Measurements from ENCODE around the gene SHROOM2. TPM values are rescaled to one million over a fixed set of nuclear protein-coding genes. Genes with fewer than 3 reads are reported as not detected.
A peak's percentile ranks its signal among the peaks of the same experiment; 100 is the strongest.

The SHROOM2 gene
- total RNA-seq, 1 donor, result 4.3 TPM

GRCh38 chrX:9845578-9845952 is 59.3 kb downstream of the SHROOM2 start:
- TF ChIP-seq, protein P1, sequence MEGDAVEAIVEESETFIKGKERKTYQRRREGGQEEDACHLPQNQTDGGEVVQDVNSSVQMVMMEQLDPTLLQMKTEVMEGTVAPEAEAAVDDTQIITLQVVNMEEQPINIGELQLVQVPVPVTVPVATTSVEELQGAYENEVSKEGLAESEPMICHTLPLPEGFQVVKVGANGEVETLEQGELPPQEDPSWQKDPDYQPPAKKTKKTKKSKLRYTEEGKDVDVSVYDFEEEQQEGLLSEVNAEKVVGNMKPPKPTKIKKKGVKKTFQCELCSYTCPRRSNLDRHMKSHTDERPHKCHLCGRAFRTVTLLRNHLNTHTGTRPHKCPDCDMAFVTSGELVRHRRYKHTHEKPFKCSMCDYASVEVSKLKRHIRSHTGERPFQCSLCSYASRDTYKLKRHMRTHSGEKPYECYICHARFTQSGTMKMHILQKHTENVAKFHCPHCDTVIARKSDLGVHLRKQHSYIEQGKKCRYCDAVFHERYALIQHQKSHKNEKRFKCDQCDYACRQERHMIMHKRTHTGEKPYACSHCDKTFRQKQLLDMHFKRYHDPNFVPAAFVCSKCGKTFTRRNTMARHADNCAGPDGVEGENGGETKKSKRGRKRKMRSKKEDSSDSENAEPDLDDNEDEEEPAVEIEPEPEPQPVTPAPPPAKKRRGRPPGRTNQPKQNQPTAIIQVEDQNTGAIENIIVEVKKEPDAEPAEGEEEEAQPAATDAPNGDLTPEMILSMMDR (IDR thresholded peaks at IDR 0.05; ENCODE audit: insufficient read depth, low read depth, low read length), result no peak
- peak; percentile 82 for DNase-seq (ENCODE audit: low read depth)
- H3K4me3 ChIP-seq (ENCODE audit: low read depth, low read length), result no peak overlapping the region

DNA sequence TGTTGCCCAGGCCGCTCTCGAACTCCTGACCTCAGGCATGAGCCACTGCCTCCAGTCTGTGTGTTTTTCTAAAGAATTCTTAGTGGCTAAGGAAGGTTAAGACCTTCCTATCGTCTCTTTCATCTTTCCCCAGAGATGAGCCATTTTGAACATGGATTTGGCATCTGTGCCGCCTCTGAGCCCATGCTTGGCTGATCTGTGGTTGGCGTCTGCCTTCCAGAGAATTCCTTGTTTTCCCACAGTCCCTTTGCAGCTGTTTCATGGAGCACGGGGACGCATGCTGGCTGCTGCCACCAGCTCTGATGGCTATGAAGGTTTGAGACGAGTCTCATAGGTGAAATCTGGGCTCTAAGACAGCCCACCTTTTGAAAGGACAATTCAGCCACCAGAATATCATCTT is 60.4 kb downstream of the SHROOM2 start:
- DNase-seq (ENCODE audit: low read depth), result peak; percentile 49
- TF ChIP-seq, protein P1 (IDR thresholded peaks at IDR 0.05; ENCODE audit: insufficient read depth, low read depth, low read length), result no peak
- H3K4me3 ChIP-seq (ENCODE audit: low read depth, low read length), result no peak overlapping the region

DNA sequence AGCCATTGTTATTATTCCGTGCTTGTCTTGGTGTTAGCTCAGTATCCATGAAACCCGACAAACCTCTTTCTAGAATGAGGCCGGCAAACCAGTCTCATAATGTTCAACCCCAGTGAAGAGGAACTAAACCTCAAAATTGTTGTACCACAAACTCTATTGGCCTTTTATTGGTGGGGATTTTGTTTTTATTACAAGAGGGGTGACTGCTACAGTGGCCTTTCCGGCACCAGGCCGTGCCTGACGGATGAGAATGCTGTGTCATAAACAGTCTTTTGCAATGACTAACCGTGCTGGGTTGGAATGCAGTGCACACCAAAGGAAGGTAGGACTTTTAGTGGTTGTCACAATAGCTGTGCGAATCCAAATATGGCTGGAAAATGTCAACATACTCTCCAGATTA is 60.8 kb downstream of the SHROOM2 start:
- DNase-seq (ENCODE audit: low read depth), result peak; percentile 79
- TF ChIP-seq, protein P1 (IDR thresholded peaks at IDR 0.05; ENCODE audit: insufficient read depth, low read depth, low read length), result no peak
- no peak overlapping the region for H3K4me3 ChIP-seq (ENCODE audit: low read depth, low read length)

DNA sequence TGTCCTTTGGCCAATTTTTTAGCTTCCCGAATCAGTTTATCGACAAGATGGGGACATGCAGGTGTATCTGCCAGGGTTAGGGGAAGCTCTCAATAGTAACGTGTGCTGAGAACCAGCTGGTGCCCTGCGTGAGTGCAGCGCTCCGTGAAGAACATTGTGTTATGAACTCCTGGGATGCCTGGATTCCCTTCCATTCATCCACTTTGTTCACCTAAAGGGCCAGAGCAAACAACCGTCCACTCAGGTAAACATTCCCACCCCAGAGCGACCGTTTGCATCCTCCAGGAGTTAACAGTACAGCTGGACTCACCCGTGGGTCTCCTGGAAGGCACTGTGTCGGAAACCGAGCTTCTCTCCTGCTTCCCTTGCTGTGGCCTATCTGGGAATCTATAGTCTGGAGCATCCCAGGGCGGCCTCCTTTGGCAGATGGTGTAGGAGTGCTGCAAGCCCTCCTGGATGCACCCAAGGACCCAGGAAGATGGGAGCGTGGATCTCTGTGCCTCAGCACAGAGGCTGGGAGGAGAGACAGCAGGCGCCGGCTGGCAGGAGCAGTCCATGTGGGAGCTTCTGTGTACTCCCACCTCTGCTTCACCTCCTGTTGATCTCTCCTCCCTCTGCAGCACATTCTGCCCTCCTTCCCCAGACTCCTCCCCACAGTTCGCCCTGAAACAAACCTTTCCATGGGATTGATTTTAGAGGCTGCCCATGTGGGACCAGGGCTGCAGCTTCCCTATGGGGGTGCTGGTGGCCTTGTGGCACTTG is 62.7 kb downstream of the SHROOM2 start:
- TF ChIP-seq, protein P1 (IDR thresholded peaks at IDR 0.05; ENCODE audit: insufficient read depth, low read depth, low read length), result no peak
- DNase-seq (ENCODE audit: low read depth), result no peak
- H3K4me3 ChIP-seq (ENCODE audit: low read depth, low read length), result no peak overlapping the region

DNA sequence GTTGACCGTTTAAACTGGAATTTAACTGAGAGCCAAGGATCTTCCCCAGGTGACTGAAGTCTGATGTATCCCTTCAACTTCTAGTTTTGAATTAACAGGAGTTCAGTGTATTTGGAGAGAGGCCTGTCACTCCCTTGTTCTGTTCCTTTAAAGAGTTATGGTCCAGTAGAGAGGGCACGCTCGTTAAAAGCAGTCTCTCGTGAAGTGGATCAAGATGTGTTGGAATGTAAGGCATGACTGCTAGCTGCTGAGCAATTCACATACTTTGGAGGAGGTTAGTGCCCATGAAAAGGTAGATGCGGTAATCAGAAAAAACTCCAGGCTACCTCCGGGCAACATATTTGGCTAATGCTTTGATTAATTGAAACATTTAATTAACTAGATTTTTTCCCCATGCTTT is 65.7 kb downstream of the SHROOM2 start:
- TF ChIP-seq, protein P1 (IDR thresholded peaks at IDR 0.05; ENCODE audit: insufficient read depth, low read depth, low read length), result no peak
- no peak for DNase-seq (ENCODE audit: low read depth)
- no peak overlapping the region for H3K4me3 ChIP-seq (ENCODE audit: low read depth, low read length)

- H3K4me3 ChIP-seq (ENCODE audit: low read depth, low read length), result no peak overlapping the region
- TF ChIP-seq, protein P1 (IDR thresholded peaks at IDR 0.05; ENCODE audit: insufficient read depth, low read depth, low read length), result no peak
- no peak for DNase-seq (ENCODE audit: low read depth)
Measured at GRCh38 chrX:9853307-9853706, 67.1 kb downstream of the SHROOM2 start.
